Measurements from ENCODE around the gene PRKCZ. TPM values are rescaled to one million over a fixed set of nuclear protein-coding genes. Genes with fewer than 3 reads are reported as not detected.
A peak's percentile ranks its signal among the peaks of the same experiment; 100 is the strongest.
"Not testable (repeated sequence)": the region's sequence is repeated elsewhere in the genome, so short reads cannot be mapped to it uniquely, and the experiment has no call there.

The PRKCZ gene
- total and polyA plus RNA-seq, 12 donors = 8.4 to 18.4 (median 14.5) TPM

DNA sequence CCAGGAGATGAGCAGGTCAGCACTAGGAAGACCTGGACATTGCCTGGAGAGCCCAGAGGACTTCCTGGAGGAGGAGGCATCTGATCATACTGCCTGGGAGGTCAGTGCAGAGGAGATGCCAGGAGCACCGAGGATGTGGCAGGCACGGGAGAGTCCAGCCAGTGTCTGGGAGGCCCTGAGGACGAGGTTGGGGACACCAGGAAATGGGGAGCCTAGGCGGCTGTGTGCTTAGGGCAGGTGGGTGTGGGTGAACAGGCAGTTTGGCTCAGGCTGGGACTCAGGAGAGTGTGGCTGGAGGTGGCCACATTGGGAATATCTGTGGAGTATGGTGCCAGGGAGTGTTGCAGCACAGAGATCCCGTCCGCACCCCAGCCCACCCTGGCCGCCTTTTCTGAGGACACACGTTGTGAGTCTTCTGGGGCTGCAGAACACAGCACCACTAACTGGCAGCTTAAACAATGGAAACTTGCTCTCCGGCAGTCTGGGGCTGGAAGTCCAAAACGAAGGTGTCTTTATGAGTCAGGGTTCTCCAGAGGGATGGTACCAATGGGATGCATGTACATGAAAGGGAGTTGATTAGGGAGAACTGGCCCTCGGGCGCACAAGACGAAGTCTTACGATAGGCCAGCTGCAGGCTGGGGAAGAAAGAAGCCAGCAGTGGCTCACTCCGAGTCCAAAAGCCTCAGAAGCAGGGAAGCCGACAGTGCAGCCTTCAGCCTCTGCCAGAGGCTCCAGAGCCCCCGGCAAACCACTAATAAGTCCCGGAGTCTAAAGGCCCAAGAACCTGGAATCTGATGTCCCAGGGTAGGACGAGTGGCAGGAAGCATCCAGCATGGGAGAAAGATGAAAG is 86.4 kb downstream of the PRKCZ start:
- no peaks in the 10 kb centered on the region for H3K36me3 ChIP-seq
- no peak for TF ChIP-seq CTCF (IDR thresholded peaks at IDR 0.05)
- no peaks in the 10 kb centered on the region for H3K9me3 ChIP-seq
- 78 to 85% methylated on average over 19 of the region's 19 CpGs for WGBS, 2 donors
- no peak for DNase-seq
- H3K4me3 ChIP-seq = no peak overlapping the region
- H3K4me1 ChIP-seq = peaks cover 8 to 44% (median 25%) of the 10 kb centered on the region in 9 donors
- H3K27ac ChIP-seq = peak overlapping the region in 5 of 10 donors; percentile 83 to 96 (median 92)
- intact Hi-C loops (cut with DNase I) = loop anchor here in 1 of 10 donors (10.0 kb wide), 1 partner anchor 48 kb away; no protein-coding TSS in a partner anchor
- H3K27me3 ChIP-seq = no peaks in the 10 kb centered on the region
- no peak for ATAC-seq

DNA sequence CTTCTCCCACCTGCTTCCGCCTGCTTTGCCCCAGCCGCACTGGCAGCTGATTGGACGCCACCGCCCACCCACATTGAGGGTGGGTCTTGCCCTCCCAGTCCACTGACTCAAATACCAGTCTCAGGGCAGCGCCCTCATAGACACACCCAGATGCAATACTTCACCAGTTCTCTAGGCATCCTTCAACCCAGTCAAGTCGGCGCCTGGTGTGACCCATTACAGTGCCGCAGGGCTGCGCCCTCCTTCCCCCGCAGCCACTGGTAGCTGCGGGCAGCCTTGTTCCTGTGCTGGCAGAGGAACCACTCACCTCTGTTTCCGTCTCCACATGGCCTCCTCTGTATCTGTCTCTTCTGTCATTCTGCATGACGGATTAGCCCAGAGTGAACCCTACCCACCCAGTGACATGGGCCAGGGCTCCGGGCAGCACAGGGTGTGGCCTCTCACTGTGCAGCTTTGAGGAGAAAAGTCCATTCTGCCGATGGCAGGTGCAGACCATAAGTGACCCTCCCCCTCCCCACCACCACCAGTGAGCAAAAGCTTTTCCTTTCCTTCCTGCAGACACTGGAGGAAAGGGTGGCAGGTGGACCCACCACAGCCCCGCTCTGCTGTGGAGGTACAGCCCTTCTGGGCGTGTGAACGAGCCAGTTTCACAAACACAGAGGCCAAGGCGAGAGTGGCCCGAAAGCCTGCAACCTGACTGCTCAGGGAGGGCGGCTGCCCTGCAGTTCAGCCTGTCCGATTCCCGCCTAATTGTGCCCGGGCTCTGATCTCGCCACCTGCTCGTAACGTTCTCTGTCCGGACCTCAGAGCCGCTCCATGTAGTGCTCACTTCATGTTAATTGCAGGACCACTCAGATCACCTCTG is 87.3 kb downstream of the PRKCZ start:
- 85 to 92% methylated on average over 29 of the region's 29 CpGs for WGBS, 2 donors
- intact Hi-C loops (cut with DNase I) = loop anchor here in 1 of 10 donors (10.0 kb wide), 1 partner anchor 47 kb away; no protein-coding TSS in a partner anchor
- peaks cover 7 to 38% (median 19%) of the 10 kb centered on the region in 9 donors for H3K4me1 ChIP-seq
- no peak overlapping the region for H3K27ac ChIP-seq
- no peaks in the 10 kb centered on the region for H3K36me3 ChIP-seq
- H3K4me3 ChIP-seq = no peak overlapping the region
- no peak for TF ChIP-seq CTCF (IDR thresholded peaks at IDR 0.05)
- ATAC-seq (no peak), DNase-seq (no peak)
- no peaks in the 10 kb centered on the region for H3K9me3 ChIP-seq
- H3K27me3 ChIP-seq = no peaks in the 10 kb centered on the region

DNA sequence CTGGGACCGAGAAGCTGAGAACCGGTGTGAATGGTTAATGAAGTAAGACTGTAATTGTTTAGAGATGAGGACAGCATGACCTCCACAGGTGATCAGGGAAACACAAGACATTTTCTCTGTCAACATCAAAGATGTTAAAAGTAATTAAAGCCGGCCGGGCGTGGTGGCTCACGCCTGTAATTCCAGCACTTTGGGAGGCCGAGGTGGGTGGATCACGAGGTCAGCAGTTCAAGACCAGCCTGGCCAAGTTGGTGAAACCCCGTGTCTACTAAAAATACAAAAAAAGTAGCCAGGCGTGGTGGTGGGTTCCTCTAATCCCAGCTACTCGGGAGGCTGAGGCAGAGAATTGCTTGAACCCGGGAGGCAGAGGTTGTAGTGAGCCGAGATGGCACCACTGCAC is 88.9 kb downstream of the PRKCZ start:
- DNase-seq, H3K36me3 ChIP-seq, H3K27me3 ChIP-seq, H3K4me3 ChIP-seq, H3K9me3 ChIP-seq, ATAC-seq, H3K27ac ChIP-seq: not testable (repeated sequence)
- WGBS, 2 donors = 87 to 88% methylated on average over 13 of the region's 13 CpGs
- intact Hi-C loops (cut with DNase I) = loop anchor here in 1 of 10 donors (10.0 kb wide), 1 partner anchor 46 kb away; no protein-coding TSS in a partner anchor
- peaks cover 3 to 27% (median 13%) of the 10 kb centered on the region in 9 donors for H3K4me1 ChIP-seq

GRCh38 chr1:2141025-2141424 is 90.8 kb downstream of the PRKCZ start:
- 62 to 63% methylated on average over 4 of the region's 4 CpGs for WGBS, 2 donors
- TF ChIP-seq CTCF (IDR thresholded peaks at IDR 0.05) = no peak
- intact Hi-C loops (cut with DNase I) = no loop called here
- Histone ChIP-seq H3K4me1 (peaks cover 0 to 8% (median under 1%) of the 10 kb centered on the region in 9 donors), H3K27ac (no peak overlapping the region), H3K4me3 (no peak overlapping the region), H3K27me3 (no peaks in the 10 kb centered on the region), H3K36me3 (peaks cover 0 to 2% (median 0%) of the 10 kb centered on the region in 9 donors), H3K9me3 (no peaks in the 10 kb centered on the region)
- ATAC-seq = no peak
- no peak for DNase-seq
